ENCODE results near the gene KIF16B. TPM values are rescaled to one million over a fixed set of nuclear protein-coding genes. Genes with fewer than 3 reads are reported as not detected.

Gene KIF16B
- total RNA-seq, 1 experiment from 2014 or later = 16.6 TPM

GRCh38 chr20:16378122-16378521, 195.1 kb downstream of the KIF16B start:
- ChIA-PET CTCF (no interaction called here), POLR2A (no interaction called here)
- Histone ChIP-seq H3K9me3 (ENCODE audit: control insufficient read depth, insufficient read depth, low read depth, low read length) (no peaks in the 10 kb centered on the region), H3K27ac (ENCODE audit: low read length) (no peak overlapping the region), H3K4me1 (ENCODE audit: control insufficient read depth, insufficient read depth, low read length) (no peaks in the 10 kb centered on the region), H3K27me3 (ENCODE audit: control insufficient read depth, insufficient read depth, low read length) (no peaks in the 10 kb centered on the region), H3K36me3 (ENCODE audit: control insufficient read depth, insufficient read depth, low read length) (no peaks in the 10 kb centered on the region), H3K4me3 (ENCODE audit: low read depth in 2 of 2, low read length in 2 of 2) (no peak overlapping the region)
- intact Hi-C loops (cut with micrococcal nuclease; ENCODE audit: unreplicated experiment) = no loop called here
- TF ChIP-seq POLR2AphosphoS5 (IDR thresholded peaks at IDR 0.05; ENCODE audit: low read depth, low read length) = no peak
- no peak for TF ChIP-seq CTCF (IDR thresholded peaks at IDR 0.05)
- TF ChIP-seq TCF7L2 (IDR thresholded peaks at IDR 0.05; ENCODE audit: low read depth, low read length) = no peak
- ATAC-seq = no peak
- no peak for DNase-seq (ENCODE audit: low read depth, low spot score)
- in situ Hi-C loops (cut with HindIII; ENCODE audit: low pct_unique_long_range_greater_than_20kb, low sequenced_read_pairs) = no loop called here
- BruUV-seq (replicated peaks) = no TSS peak

DNA sequence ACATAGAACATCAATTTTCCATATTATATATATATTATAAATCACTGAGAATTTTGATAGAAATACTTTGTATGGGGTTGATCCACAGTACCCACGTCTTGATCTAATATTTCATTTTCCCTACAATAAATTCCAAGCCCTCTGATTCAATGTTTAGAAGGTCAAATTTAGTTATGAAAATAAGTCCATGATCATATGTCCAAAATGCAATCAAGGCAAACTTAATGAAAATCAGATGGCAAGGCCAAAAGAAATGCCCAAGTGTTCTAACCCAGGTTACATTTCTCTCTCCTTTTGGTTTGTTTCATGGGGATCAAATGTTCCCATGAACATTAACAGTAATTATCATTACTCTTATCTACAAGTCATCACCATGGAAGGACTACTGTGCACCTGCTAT, 203.8 kb downstream of the KIF16B start:
- Histone ChIP-seq H3K27me3 (ENCODE audit: control insufficient read depth, insufficient read depth, low read length) (no peaks in the 10 kb centered on the region), H3K4me3 (ENCODE audit: low read depth in 2 of 2, low read length in 2 of 2) (no peak overlapping the region), H3K27ac (ENCODE audit: low read length) (no peak overlapping the region), H3K4me1 (ENCODE audit: control insufficient read depth, insufficient read depth, low read length) (no peaks in the 10 kb centered on the region), H3K36me3 (ENCODE audit: control insufficient read depth, insufficient read depth, low read length) (no peaks in the 10 kb centered on the region; the same call in 1 of the 2 replicates), H3K9me3 (ENCODE audit: control insufficient read depth, insufficient read depth, low read depth, low read length) (no peaks in the 10 kb centered on the region)
- in situ Hi-C loops (cut with HindIII; ENCODE audit: low pct_unique_long_range_greater_than_20kb, low sequenced_read_pairs) = no loop called here
- intact Hi-C loops (cut with micrococcal nuclease; ENCODE audit: unreplicated experiment) = no loop called here
- CTCF ChIA-PET = no interaction called here
- BruUV-seq (replicated peaks) = no TSS peak
- POLR2A ChIA-PET = no interaction called here
- TF ChIP-seq, protein P1, sequence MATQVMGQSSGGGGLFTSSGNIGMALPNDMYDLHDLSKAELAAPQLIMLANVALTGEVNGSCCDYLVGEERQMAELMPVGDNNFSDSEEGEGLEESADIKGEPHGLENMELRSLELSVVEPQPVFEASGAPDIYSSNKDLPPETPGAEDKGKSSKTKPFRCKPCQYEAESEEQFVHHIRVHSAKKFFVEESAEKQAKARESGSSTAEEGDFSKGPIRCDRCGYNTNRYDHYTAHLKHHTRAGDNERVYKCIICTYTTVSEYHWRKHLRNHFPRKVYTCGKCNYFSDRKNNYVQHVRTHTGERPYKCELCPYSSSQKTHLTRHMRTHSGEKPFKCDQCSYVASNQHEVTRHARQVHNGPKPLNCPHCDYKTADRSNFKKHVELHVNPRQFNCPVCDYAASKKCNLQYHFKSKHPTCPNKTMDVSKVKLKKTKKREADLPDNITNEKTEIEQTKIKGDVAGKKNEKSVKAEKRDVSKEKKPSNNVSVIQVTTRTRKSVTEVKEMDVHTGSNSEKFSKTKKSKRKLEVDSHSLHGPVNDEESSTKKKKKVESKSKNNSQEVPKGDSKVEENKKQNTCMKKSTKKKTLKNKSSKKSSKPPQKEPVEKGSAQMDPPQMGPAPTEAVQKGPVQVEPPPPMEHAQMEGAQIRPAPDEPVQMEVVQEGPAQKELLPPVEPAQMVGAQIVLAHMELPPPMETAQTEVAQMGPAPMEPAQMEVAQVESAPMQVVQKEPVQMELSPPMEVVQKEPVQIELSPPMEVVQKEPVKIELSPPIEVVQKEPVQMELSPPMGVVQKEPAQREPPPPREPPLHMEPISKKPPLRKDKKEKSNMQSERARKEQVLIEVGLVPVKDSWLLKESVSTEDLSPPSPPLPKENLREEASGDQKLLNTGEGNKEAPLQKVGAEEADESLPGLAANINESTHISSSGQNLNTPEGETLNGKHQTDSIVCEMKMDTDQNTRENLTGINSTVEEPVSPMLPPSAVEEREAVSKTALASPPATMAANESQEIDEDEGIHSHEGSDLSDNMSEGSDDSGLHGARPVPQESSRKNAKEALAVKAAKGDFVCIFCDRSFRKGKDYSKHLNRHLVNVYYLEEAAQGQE (IDR thresholded peaks at IDR 0.05; ENCODE audit: insufficient read depth in 1 of 2, low read depth in 2 of 2, low read length in 1 of 2) = no peak
- TF ChIP-seq SIN3A (IDR thresholded peaks at IDR 0.05; ENCODE audit: borderline replicate concordance, insufficient read depth, low read depth, low read length) = no peak
- no peak for TF ChIP-seq TCF7L2 (IDR thresholded peaks at IDR 0.05; ENCODE audit: low read depth, low read length)
- TF ChIP-seq CTCF (IDR thresholded peaks at IDR 0.05) = no peak
- TF ChIP-seq POLR2AphosphoS5 (IDR thresholded peaks at IDR 0.05; ENCODE audit: low read depth, low read length) = no peak
- ATAC-seq (no peak), DNase-seq (ENCODE audit: low read depth, low spot score) (no peak)
